GM12801 (cell line): ENCODE results near the gene NRXN3.

Source experiments
- CTCF ChIP-seq: IDR thresholded peaks from one replicate; pipeline ENCODE4 v1.5.1; 2011; ENCODE audit warnings: control low read depth; ENCODE audit not compliant: insufficient read length; ENCODE audit errors: extremely low read depth

Gene NRXN3

GRCh38 chr14:79856381-79856780, 1686.2 kb downstream of the NRXN3 start:
- no peak for TF ChIP-seq CTCF

- no peak for TF ChIP-seq CTCF
Measured at GRCh38 chr14:79861111-79861510, 1690.9 kb downstream of the NRXN3 start.

- no peak for TF ChIP-seq CTCF
Measured at GRCh38 chr14:79862045-79862444, 1691.9 kb downstream of the NRXN3 start.

- no peak for TF ChIP-seq CTCF
Measured at GRCh38 chr14:79871136-79871535, 1701.0 kb downstream of the NRXN3 start.

- TF ChIP-seq CTCF = no peak
Measured at GRCh38 chr14:79878229-79878628, 1708.1 kb downstream of the NRXN3 start.

- no peak for TF ChIP-seq CTCF
Measured at GRCh38 chr14:79878785-79879184, 1708.6 kb downstream of the NRXN3 start.

GRCh38 chr14:79881299-79881698, 1711.1 kb downstream of the NRXN3 start:
- TF ChIP-seq CTCF = no peak

GRCh38 chr14:79890527-79890926, 1720.4 kb downstream of the NRXN3 start:
- no peak for TF ChIP-seq CTCF
